HG03060 (cell line): ENCODE results near the gene TTC27.
"Not testable (repeated sequence)": the region's sequence is repeated elsewhere in the genome, so short reads cannot be mapped to it uniquely, and the experiment has no call there.

Experiments used
- ATAC-seq: cut with Tn5 transposase; IDR thresholded peaks from one replicate; pipeline ENCODE4 v1.9.1; 2021; ENCODE audit warnings: low read depth, moderate number of reproducible peaks; ENCODE audit not compliant: unreplicated experiment

The TTC27 gene

DNA sequence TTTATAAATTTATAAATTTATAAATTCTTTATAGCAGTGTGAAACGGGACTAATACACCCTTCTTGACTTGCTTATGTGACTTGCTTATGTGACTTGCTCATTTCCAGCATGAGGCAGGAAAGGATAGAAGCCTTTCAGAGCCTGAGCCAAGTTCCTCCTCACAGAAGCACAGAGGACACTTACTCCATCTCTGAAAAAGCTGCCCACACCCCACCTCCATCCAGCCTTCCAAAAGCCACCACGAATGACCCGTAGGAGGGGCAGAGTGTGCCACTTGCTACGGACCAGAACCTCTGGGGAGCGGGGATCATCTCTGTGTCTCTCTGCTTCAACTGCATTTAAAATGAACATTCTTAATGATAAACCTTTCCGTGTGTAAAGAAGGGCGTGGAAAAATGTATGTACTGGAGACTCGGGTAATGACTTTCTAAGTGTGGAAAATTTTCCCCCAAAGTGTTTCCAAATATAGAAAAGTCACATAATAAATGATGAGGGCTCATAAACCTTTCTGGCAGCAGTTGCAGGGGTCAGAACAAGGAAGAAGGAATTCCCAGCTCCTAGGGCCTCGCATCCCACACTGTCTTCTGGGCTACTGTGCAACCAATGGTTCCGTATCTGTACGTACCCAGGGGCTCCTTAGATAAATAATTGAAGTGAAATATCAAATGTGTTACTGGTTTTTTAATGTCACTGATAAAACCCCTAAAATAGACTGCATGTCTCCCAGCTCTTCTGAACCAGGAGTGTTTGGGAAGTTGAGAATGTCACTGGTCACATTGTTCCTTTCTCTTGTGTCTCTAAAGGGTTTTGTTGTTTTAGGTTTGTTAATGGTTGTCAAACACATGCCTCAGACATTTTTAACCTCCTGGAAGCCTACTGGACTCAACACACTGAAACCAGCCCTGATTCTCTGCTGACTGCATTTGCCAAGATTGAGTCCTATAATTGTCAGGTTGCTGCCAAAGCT lies 214.4 kb downstream of the TTC27 start:
- no peak for ATAC-seq

DNA sequence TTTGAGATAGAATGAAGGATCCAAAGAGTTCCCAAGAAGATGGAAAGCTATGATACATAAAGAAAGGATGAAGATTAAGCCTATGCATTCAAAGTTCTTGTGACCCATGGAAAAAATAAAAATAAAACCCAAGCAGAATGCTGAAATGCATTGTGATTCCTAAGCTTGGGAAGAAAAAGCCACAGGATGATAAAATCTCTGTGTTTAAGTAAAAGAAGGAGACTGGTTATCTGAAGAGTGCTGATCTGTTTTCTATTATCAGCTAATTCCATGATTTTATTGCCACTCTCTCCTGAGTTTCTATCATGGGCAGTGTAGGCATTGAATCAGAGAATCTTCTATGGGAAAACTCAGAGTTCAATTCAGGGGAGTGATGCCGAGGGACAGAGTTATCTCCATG lies 215.8 kb downstream of the TTC27 start:
- ATAC-seq = no peak

DNA sequence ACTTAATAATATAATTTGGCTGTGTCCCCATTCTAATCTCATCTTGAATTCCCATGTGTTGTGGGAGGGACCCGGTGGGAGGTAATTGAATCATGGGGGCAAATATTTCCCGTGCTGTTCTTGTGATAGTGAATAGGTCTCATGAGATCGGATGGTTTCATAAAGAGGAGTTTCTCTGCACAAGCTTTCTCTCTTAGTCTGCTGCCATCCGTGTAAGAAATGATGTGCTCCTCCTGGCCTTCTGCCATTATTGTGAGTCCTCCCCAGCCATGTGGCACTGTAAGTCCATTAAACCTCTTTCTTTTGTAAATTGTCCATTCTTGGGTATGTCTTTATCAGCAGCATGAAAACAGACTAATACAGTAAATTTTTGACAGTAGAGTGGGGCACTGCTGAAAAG lies 216.4 kb downstream of the TTC27 start:
- ATAC-seq = no peak

DNA sequence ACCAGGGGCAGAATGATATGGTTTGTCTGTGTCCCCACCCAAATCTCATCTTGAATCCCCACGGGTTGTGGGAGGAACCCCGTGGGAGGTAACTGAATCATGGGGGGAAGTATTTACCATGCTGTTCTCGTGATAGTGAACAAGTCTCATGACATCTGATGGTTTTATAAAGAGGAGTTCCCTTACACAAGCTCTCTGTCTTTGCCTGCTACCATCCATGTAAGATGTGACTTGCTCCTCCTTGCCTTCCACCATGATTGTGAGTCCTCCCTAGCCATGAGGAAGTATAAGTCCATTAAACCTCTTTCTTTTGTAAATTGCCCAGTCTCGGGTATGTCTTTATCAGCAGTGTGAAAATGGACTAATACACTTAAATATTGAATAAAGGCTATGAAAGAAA lies 218.4 kb downstream of the TTC27 start:
- ATAC-seq = not testable (repeated sequence)

DNA sequence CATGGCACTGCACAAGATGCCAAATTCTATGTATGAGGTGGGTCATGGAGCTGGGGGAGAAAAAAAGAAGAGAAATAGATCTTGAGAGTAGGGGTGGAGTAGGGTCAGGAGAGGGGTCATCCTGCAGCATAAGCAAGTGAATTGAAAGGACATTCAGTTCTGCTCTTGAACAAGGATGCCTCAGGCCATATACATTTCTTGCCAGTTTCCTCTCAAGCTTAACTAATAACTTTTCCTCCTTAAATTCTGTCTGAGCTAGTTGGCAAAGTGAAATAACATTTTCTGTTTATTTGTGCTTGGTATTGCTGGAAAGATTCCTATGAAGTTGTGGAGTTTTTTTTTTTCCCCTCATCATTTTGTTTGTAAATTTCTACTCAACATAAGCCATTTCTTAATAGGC lies 219.9 kb downstream of the TTC27 start:
- no peak for ATAC-seq

DNA sequence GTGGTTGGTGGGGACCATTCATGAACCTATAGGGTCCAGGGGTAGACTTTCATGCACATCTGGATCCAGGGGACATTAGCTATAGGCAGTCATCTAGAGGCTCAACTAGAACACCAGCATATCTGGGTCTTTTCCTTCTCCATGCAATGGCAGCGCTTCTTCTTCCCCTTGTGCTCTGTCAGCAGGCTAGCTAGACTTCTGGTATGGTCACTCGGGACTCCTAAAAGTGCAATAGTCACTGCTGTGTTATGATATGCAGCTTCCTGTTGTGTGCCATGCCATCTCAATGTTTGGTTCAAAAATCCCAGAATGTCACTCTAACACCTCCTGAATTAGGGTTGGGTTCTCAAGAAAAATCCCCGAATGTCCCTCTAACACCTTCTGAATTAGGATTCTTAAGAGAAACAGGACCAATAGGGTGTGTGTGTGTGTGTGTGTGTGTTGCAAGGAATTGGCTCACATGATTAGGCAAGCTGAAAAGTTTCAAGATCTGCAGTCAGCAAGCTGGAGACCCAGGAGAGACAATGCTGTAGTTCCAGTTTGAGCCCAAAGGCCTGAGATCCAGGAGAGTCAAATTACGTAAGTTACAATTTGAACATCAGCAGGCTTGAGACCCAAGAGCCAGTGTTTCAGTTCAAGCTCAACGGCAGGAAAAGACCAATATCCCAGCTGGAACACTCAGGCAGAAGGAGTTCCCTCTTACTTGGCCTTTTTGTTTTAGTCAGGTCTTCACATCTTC lies 221.8 kb downstream of the TTC27 start:
- no peak for ATAC-seq

DNA sequence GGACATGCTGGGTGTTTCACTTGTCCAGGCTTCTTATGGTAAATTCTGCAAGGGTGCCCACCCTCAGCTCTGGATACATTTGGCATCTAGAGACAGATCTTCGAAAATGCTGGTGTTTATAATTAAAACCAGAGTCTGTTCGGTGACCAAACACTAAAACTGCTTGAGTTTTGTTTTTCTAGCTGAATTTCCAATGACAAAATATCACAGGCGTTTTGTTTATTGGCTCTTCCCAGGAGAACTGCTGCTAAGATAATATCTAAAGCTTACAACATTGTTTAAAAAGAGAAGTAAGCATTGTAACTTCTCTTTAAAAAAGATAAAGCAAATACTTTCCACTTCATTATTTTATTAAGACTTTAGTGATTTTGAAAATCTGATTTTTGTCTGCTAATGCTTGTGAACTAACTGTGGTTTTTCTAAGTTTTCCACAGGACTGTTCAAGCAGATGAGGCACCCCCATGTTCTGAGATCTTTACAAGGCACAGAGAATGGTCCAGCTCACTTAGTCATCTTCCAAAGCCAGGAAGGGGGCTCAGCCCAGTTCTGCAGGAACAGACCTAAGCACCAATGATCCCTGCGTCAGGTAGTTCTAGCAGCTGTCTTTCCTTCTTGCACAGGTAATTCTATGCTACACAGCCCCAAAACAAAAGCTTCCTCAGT lies 224.1 kb downstream of the TTC27 start:
- no peak for ATAC-seq

DNA sequence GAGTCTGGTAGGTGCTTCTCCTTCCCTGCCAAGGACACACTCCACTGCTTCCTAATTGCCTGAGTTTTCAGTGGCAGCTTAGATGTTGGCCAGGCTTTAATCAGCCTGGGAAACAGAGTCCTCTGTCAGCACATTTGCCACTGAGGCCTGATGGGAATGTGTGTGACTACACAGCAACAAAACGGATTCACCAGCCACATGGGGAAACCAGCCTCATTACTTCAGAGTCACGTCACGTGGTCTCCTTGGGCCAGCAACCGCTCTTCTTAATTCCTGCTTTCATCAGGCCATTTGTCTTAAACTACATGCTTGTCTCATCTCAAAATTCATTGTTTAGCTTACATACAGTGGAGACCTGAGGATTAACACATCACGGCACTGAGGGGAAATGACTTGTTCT lies 225.0 kb downstream of the TTC27 start:
- no peak for ATAC-seq

DNA sequence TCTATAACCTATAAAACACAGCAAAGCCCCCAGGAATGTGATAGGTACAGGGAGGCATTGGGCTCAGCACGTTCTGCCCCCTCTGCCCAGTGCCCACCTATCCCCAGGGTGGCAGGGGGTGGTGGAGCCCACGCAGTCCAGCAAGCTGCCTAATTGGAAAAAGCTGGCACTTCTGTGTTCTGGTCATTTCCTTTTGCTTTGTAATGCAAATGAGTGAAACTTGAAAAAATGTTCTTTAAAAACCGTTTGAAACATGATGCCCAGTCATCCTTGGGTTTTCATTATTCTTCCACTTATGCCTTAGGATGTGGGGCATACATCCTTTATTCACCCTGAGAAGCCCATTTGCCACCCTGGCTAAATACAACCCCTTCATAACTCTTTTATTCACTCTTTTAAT lies 229.0 kb downstream of the TTC27 start:
- ATAC-seq = no peak

DNA sequence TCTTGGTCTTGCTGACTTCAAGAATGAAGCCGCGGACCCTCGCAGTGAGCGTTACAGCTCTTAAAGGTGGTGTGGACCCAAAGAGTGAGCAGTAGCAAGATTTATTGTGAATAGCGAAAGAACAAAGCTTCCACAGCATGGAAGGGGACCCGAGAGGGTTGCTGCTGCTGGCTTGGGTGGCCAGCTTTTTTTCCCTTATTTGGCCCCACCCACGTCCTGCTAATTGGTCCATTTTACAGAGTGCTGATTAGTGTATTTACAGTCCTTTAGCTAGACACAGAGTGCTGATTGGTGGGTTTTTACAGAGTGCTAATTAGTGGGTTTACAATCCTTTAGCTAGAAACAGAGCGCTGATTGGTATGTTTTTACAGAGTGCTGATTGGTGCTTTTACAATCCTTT lies 230.9 kb downstream of the TTC27 start:
- no peak for ATAC-seq

DNA sequence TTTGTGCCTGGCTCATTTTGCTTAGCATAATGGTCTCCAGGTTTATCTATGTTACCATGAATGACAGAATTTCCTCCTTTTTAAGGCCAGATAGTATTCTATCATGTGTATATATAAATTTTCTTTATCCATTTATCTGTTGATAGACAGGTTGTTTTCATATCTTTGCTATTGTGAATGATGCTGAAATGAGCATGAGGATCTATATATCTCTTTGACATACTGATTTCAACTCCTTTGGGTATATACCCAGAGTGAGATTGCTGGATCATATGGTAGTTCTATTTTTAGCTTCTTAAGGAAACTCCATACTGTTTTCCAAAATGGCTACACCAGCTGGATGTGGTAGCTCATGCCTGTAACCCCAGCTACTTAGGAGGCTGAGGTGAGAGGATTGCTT lies 232.5 kb downstream of the TTC27 start:
- no peak for ATAC-seq

DNA sequence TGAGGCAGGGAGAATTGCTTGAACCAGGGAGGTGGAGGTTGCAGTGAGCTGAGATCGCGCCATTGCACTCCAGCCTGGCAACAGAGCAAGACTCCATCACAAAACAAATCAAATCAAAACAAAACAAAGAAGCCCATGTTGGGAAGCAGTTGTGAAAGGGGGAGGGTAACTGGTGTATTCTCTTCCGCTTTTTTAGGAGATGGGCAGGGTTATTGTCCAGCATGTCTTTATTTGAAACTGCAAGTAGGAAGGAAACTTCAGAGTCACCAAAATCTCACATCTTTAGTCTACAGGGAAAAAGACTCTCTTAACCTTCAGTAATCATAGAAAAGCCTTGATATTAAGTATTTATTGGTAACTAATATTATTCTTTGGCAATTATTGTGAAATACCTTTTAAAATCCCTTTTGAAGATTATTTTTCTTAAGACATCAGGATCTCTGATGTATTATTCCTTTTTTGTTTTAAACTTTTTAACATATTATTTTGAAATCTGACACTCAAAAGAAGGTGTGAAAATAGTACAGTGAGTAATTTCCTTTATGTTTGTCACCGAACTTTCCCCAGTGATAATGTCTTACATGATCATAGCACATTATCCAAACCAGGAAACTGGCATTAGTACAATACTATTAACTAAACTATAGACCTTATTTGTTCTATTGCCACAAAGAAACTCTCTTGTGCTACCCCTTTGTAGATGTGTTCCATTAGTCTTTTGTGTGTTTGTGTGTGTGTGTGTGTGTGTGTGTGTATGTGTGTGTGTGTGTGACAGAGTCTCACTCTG lies 234.6 kb downstream of the TTC27 start:
- no peak for ATAC-seq

DNA sequence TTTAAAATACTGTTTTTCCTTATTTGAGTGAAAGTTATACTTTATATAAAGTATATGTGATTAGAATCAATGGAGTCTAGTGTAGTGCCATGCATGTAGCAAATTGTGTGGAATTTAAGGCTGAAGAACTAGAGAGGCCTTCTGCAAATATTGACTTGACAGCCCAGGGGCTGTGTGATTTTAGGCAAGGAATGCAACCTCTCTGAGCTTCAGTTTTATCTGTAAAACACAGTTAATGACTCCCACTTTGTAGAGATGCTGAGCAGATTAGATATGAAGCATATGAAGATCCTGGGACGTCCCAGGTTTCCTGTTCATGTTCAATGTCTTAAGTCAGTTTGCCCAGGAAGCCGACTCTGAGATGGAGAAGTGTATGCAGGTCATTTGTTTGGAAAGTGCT lies 235.5 kb downstream of the TTC27 start:
- no peak for ATAC-seq

DNA sequence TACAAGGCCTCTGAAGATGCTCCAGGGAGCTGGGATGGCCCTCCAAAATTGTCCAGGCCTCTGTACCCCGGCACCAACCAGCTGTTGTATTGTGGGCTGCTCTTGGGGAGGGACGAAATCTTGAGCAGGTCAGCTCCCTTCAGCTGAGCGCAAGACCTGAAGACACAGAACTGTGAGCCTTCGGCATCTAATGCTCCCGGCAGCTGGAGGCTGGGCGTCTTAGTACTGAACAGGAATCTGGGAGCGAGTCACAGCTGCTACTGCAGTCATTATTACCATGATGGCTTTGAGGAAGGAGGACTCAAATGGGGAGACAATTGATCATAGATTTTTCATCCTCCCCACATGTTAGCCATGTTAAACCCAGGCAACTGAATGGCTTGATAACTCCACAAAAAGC lies 236.0 kb downstream of the TTC27 start:
- no peak for ATAC-seq

DNA sequence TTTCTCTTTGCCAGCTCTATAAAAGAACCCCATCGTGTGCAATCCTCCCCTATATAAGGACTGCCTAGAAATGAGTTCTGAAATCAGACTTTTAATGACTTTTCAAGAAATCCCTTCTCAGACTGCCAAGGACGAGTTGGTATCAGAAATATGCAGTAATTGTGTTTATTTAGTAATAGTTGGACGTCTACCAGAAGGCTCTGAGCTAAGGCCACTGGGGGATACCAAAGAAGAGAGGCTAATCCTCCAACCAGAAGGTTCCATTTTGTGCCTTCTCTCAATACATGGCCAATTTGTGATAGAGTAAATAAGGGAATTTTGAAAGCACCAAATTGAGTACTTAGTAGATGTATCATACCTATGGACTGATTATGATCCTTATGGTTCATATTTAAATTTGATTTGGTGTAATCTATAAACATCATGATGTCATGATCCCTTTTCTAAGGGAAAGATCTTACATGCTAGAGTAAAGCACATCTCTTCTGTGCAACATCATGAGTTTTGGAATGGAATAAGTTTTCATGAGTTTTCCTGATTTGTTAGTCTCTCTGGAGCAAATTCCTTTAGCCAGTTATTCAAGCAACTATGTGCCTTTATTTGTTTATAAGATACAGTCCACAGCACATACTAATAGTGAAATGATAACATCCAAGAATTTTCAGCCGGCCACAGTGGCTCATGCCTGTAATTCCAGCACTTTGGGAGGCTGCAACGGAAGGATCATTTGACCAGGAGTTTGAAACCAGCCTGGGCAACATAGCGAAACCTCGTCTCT lies 236.7 kb downstream of the TTC27 start:
- no peak for ATAC-seq

DNA sequence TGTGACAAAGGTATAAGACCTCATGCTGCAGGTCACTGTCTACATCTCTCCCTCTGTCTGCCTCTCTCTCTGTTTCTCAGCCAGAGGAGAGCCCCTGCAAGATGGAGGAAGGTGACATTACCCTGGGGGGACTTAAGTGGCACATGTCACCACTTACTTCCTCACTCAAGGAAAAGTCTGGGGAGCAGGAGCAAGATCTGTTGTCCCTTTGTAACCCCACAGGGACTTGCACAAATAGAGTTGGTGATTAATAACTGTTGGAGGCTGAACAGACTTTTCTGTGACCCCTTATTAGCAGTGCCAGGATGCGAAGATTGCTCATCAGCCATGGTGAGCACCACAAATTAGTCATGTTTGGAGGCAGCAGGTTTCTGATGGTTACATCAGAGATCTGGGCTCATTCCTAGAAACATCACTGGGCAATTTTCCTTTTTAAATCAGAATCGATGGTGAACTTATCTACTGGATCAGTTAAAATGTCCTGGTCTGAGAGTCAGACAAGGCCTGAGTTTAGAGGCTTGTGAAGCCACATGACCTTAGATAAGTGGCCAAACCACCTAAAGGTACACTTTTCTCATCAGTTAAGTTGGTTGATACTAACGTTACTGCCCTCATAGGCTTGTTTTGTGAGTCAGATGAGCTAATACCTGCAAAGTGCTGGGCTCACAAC lies 237.7 kb downstream of the TTC27 start:
- no peak for ATAC-seq

DNA sequence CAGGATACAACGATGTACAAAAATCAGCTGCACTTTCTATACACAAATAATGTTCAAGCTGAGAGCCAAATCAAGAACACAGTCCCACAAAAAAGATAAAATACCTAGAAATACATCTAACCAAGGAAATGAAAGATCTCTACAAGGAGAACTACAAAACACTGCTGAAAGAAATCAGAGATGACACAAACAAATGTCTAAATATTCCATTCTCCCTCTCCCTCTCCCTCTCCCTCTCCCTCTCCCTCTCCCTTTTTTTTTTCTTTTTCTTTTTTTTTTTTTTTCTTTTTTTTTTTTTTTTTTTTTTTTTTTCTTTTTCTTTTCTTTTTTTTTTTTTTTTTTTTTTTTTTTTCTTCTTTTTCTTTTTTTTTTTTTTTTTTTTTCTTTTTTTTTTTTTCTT lies 238.6 kb downstream of the TTC27 start:
- ATAC-seq = not testable (repeated sequence)
